Fibroblast of lung (primary cell): ENCODE data around the gene CNPY2. TPM values are rescaled to one million over a fixed set of nuclear protein-coding genes. Genes with fewer than 3 reads are reported as not detected.
A peak's percentile ranks its signal among the peaks of the same experiment; 100 is the strongest.

Experiments used
- DNase-seq, 2 donors: peaks; one replicate each; pipeline versions ENCODE4 v3.0.0 to v3.0.0-alpha.2; 2010; ENCODE audit warnings: low read depth in 2 of 2
- H2AFZ ChIP-seq: 2 replicates; pipeline ENCODE4 v1.5.1; 2012; ENCODE audit warnings: low read length, control low read depth, inconsistent platforms
- H3K27ac ChIP-seq: 2 replicates; pipeline ENCODE4 v1.5.1; 2011; ENCODE audit warnings: low read length, control low read depth; ENCODE audit not compliant: insufficient read depth
- H3K27me3 ChIP-seq: 2 replicates; pipeline ENCODE4 v1.5.1; 2011; ENCODE audit warnings: mild to moderate bottlenecking, low read length; ENCODE audit not compliant: control insufficient read depth, insufficient read depth
- H3K36me3 ChIP-seq: 2 replicates; pipeline ENCODE4 v1.5.1; 2011; ENCODE audit warnings: low read length; ENCODE audit not compliant: control insufficient read depth, insufficient read depth
- H3K4me1 ChIP-seq: 2 replicates; pipeline ENCODE4 v1.5.1; 2011; ENCODE audit warnings: low read length; ENCODE audit not compliant: control insufficient read depth, insufficient read depth; ENCODE audit errors: extremely low read depth
- H3K4me2 ChIP-seq: 2 replicates; pipeline ENCODE4 v1.5.1; 2011; ENCODE audit warnings: low read length, control low read depth; ENCODE audit not compliant: insufficient read depth; ENCODE audit errors: extremely low read depth
- H3K4me3 ChIP-seq, 4 experiments: fragments of 200-600 bp in 1 of 4; sonication (generic) in 1 of 4; replicated peaks in 1 of 4; 2 replicates each; pipeline ENCODE4 v1.5.1; 2011 to 2016; ENCODE audit warnings: low read length in 4 of 4, low read depth in 3 of 4, mild to moderate bottlenecking in 3 of 4, control low read depth in 2 of 4, inconsistent platforms in 1 of 4, mixed read lengths in 1 of 4; ENCODE audit not compliant: insufficient read depth in 1 of 4; ENCODE audit errors: control extremely low read depth in 1 of 4
- H3K79me2 ChIP-seq: 2 replicates; pipeline ENCODE4 v1.5.1; 2012; ENCODE audit warnings: mild to moderate bottlenecking, low read length, inconsistent platforms; ENCODE audit not compliant: control insufficient read depth, insufficient read depth
- H3K9ac ChIP-seq: 2 replicates; pipeline ENCODE4 v1.5.1; 2011; ENCODE audit warnings: mild to moderate bottlenecking, low read length, control low read depth; ENCODE audit not compliant: insufficient read depth
- H3K9me3 ChIP-seq: 2 replicates; pipeline ENCODE4 v1.5.1; 2012; ENCODE audit warnings: low read depth, low read length; ENCODE audit not compliant: control insufficient read depth, insufficient read depth
- H4K20me1 ChIP-seq: 2 replicates; pipeline ENCODE4 v1.5.1; 2011; ENCODE audit warnings: low read length; ENCODE audit not compliant: control insufficient read depth, insufficient read depth; ENCODE audit errors: extremely low read depth
- EZH2 ChIP-seq: IDR thresholded peaks from 2 replicates; pipeline ENCODE4 v1.5.1; 2012; ENCODE audit warnings: low read length, control low read depth, mild to moderate bottlenecking; ENCODE audit errors: missing control alignments
- polyA plus RNA-seq, 2 donors: library from polyadenylated mRNA; depleted of rRNA in 1 of 2; stranded (reverse) in 1 of 2; unstranded in 1 of 2; fragments of >200 nt; gene quantifications; 2 replicates each; pipeline ENCODE4 v1.2.1, GENCODE V29; 2011 to 2012; ENCODE audit warnings: missing spikeins in 1 of 2
- total RNA-seq: library from RNA; depleted of rRNA; stranded (reverse); fragments of >200 nt; gene quantifications from 2 replicates; pipeline ENCODE4 v1.2.1, GENCODE V29; 2014
- TF ChIP-seq, protein P1 (sequence below), 2 donors: IDR thresholded peaks in 1 of 2; conservative IDR thresholded peaks in 1 of 2; 1 replicate in 1 of 2; 2 replicates in 1 of 2; pipeline ENCODE4 v1.5.1; 2011 to 2012; ENCODE audit warnings: low read length in 2 of 2, control low read depth in 1 of 2, inconsistent platforms in 1 of 2, low read depth in 1 of 2, mild to moderate bottlenecking in 1 of 2

The CNPY2 gene
- total and polyA plus RNA-seq, 2 donors (not counting 1 experiment from before 2014, with no cell fraction given): 48.2 to 124 TPM

DNA sequence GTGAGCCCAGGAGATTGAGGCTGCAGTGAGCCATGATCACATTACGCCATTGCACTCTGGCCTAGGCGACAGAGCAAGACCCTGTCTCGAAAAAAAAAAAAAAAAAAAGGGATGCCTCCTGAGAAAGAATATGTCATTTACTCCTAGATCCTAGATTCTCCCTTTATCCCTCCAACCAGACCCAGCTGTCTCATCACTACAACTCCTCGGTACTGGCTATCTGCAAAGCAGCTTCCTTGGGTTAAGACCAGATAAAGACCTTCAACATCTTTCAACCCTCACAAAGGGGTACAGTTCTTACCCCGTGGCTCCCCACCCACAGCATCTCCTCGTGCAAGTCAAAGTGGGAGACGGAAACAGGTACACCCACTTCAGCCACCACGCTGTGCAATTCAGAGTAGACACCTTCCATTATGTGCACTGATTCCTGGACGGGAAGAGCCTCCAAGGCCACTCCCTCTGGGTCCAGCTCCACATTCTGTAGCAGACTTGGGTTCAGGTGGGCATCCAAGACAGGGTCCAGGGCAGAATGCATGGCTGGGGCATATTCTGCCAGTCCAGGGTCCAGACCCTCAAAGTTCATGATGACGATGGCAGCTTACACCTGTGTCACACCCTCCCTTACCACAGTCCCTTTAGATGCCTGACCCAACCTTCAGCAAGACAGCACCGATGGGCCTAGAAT lies 16.9 kb upstream of the CNPY2 start:
- peak overlapping the region; percentile 86 for H3K27ac ChIP-seq
- H3K27me3 ChIP-seq: no peaks in the 10 kb centered on the region
- H2AFZ ChIP-seq: peak overlapping the region; percentile 27
- H3K9ac ChIP-seq: no peak overlapping the region
- H3K36me3 ChIP-seq: no peaks in the 10 kb centered on the region
- H3K4me1 ChIP-seq: peaks cover 10% of the 10 kb centered on the region
- H4K20me1 ChIP-seq: no peaks in the 10 kb centered on the region
- H3K9me3 ChIP-seq: no peaks in the 10 kb centered on the region
- H3K4me3 ChIP-seq: peak overlapping the region; percentile 45 to 82 (median 66)
- DNase-seq: no peak
- no peaks in the 10 kb centered on the region for H3K79me2 ChIP-seq
- H3K4me2 ChIP-seq: peak overlapping the region; percentile 98
- TF ChIP-seq, protein P1, sequence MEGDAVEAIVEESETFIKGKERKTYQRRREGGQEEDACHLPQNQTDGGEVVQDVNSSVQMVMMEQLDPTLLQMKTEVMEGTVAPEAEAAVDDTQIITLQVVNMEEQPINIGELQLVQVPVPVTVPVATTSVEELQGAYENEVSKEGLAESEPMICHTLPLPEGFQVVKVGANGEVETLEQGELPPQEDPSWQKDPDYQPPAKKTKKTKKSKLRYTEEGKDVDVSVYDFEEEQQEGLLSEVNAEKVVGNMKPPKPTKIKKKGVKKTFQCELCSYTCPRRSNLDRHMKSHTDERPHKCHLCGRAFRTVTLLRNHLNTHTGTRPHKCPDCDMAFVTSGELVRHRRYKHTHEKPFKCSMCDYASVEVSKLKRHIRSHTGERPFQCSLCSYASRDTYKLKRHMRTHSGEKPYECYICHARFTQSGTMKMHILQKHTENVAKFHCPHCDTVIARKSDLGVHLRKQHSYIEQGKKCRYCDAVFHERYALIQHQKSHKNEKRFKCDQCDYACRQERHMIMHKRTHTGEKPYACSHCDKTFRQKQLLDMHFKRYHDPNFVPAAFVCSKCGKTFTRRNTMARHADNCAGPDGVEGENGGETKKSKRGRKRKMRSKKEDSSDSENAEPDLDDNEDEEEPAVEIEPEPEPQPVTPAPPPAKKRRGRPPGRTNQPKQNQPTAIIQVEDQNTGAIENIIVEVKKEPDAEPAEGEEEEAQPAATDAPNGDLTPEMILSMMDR (conservative IDR thresholded peaks at IDR 0.05 in 1 of 2, IDR thresholded peaks at IDR 0.05 in 1 of 2; ENCODE audit: low read depth in 1 of 2, low read length in 2 of 2): no peak
- no peak for TF ChIP-seq EZH2

DNA sequence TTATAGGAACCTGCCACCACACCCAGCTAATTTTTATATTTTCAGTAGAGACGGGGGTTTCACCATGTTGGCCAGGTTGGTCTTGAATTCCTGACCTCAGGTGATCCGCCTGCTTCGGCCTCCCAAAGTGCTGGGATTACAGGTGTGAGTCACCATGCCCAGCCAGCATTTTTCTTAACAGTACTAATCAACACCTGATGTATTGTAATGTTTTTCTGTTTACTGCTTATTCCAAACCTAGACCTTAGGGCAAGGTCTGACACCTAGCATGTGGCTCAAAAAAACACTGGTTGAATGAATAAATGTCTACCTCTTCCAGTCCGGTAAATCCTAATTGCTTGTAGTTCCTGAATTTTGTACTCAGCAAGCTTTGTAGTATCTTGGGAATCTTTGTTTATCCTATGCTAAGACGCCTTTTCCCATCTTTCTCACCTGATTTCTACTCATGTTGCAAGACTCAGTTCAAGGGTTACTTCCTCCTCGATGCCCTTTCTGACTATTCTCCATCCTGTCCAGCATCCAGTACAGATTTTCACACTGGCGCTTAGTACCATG lies 15.2 kb upstream of the CNPY2 start:
- Histone ChIP-seq H3K27ac (no peak overlapping the region), H3K4me2 (no peak overlapping the region), H3K9ac (no peak overlapping the region), H3K36me3 (no peaks in the 10 kb centered on the region), H2AFZ (no peak overlapping the region), H3K9me3 (no peaks in the 10 kb centered on the region), H4K20me1 (no peaks in the 10 kb centered on the region), H3K27me3 (no peaks in the 10 kb centered on the region), H3K4me3 (no peak overlapping the region), H3K4me1 (peaks cover 10% of the 10 kb centered on the region), H3K79me2 (no peaks in the 10 kb centered on the region)
- no peak for DNase-seq
- TF ChIP-seq EZH2: no peak
- TF ChIP-seq, protein P1 (conservative IDR thresholded peaks at IDR 0.05 in 1 of 2, IDR thresholded peaks at IDR 0.05 in 1 of 2; ENCODE audit: low read depth in 1 of 2, low read length in 2 of 2): no peak

DNA sequence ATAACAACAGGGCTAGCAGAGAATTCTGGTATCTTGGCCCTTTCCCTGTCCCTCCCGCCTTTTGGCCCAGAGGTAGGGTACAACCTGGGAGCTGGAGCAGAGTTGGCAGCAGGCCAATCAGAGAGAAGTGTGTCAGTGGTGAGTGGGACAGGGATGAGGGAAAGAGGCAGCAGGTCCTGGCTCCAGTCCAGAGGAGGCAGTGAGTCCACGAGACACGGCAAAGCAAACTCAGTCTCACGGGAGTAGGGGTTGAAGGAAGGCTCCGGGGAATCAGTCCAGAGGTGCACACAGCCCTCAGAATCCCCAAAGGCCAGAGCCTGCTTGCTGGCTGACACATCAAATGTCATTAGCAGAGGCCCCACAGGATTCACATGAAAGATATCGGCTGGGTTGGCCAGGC lies 10.7 kb upstream of the CNPY2 start:
- H3K9me3 ChIP-seq: no peaks in the 10 kb centered on the region
- no peak overlapping the region for H3K27ac ChIP-seq
- no peaks in the 10 kb centered on the region for H3K79me2 ChIP-seq
- TF ChIP-seq, protein P1 (conservative IDR thresholded peaks at IDR 0.05 in 1 of 2, IDR thresholded peaks at IDR 0.05 in 1 of 2; ENCODE audit: low read depth in 1 of 2, low read length in 2 of 2): no peak
- no peak for TF ChIP-seq EZH2
- no peak overlapping the region for H3K4me2 ChIP-seq
- no peak overlapping the region for H3K9ac ChIP-seq
- H3K27me3 ChIP-seq: no peaks in the 10 kb centered on the region
- no peak for DNase-seq
- no peak overlapping the region for H2AFZ ChIP-seq
- no peak overlapping the region for H3K4me3 ChIP-seq
- H4K20me1 ChIP-seq: no peaks in the 10 kb centered on the region
- no peaks in the 10 kb centered on the region for H3K4me1 ChIP-seq
- H3K36me3 ChIP-seq: peaks cover 3% of the 10 kb centered on the region
